Endothelial cell of umbilical vein (primary cell): ENCODE results near the gene TUBA3C. TPM values are rescaled to one million over a fixed set of nuclear protein-coding genes. Genes with fewer than 3 reads are reported as not detected.

Source experiments
- BruUV-seq: library from RNA; stranded (reverse); fragments of 400-500 nt; replicated peaks from 2 replicates; lab custom pipeline; 2021; lab: Mats Ljungman, UMichigan
- CTCF ChIA-PET: fragments of 300-600, 350-600 bp; sonication (Branson Sonifier 250); formaldehyde crosslinking; loops from one replicate; lab custom pipeline; 2021; ENCODE audit warnings: antibody characterized with exemption, inconsistent platforms; lab: Charles Lee
- POLR2A ChIA-PET: fragments of 300-600, 350-600 bp; sonication (Branson Sonifier 250); formaldehyde crosslinking; loops from one replicate; lab custom pipeline; 2021; ENCODE audit warnings: antibody characterized with exemption, inconsistent platforms; lab: Charles Lee
- DNase-seq: peaks from one replicate; pipeline ENCODE4 v3.0.0-alpha.2; 2011; ENCODE audit warnings: low read depth, low spot score
- FAIRE-seq: peaks from 2 replicates; lab custom pipeline; 2011; peaks lifted over from hg19 to GRCh38; lab: Jason Lieb, UNC
- H2AFZ ChIP-seq: 2 replicates; pipeline ENCODE4 v1.6.0; 2012; ENCODE audit warnings: low read depth, low read length, control low read depth, inconsistent platforms
- H3K27ac ChIP-seq: 2 replicates; pipeline ENCODE4 v1.5.1; 2011; ENCODE audit warnings: low read depth, mild to moderate bottlenecking, control low read depth, low read length, moderate library complexity; ENCODE audit not compliant: insufficient read depth
- H3K27me3 ChIP-seq, 2 experiments: 2 replicates each; pipeline versions ENCODE4 v1.6.0 to v1.6.1; 2011; ENCODE audit warnings: low read length in 2 of 2, mixed read lengths in 1 of 2; ENCODE audit not compliant: control insufficient read depth in 2 of 2, insufficient read depth in 2 of 2
- H3K36me3 ChIP-seq, 2 experiments: 2 replicates in 1 of 2; 3 replicates in 1 of 2; pipeline ENCODE4 v1.5.1; 2011; ENCODE audit warnings: low read length in 2 of 2, mild to moderate bottlenecking in 1 of 2, moderate library complexity in 1 of 2; ENCODE audit not compliant: control insufficient read depth in 2 of 2, insufficient read depth in 2 of 2; ENCODE audit errors: extremely low read depth in 1 of 2
- H3K4me1 ChIP-seq: 3 replicates; pipeline ENCODE4 v1.5.1; 2011; ENCODE audit warnings: mild to moderate bottlenecking, low read length; ENCODE audit not compliant: control insufficient read depth, insufficient read depth; ENCODE audit errors: extremely low read depth
- H3K4me2 ChIP-seq: 2 replicates; pipeline ENCODE4 v1.6.1; 2011; ENCODE audit warnings: low read length, control low read depth, mixed read lengths; ENCODE audit not compliant: insufficient read depth
- H3K4me3 ChIP-seq, 3 experiments: fragments of 200-600 bp in 1 of 3; sonication (generic), shearing (Covaris generic) in 1 of 3; replicated peaks in 1 of 3; 2 replicates each; pipeline ENCODE4 v1.5.1; 2011 to 2016; ENCODE audit warnings: control low read depth in 3 of 3, low read length in 3 of 3, mild to moderate bottlenecking in 2 of 3, inconsistent platforms in 1 of 3, low read depth in 1 of 3, moderate library complexity in 1 of 3; ENCODE audit not compliant: insufficient read depth in 1 of 3
- H3K79me2 ChIP-seq: 2 replicates; pipeline ENCODE4 v1.6.0; 2012; ENCODE audit warnings: low read length, inconsistent platforms; ENCODE audit not compliant: control insufficient read depth, insufficient read depth
- H3K9ac ChIP-seq: replicated peaks from 2 replicates; pipeline ENCODE3; 2011; ENCODE audit warnings: low read length, control low read depth; ENCODE audit not compliant: insufficient read depth; ENCODE audit errors: extremely low read depth
- H3K9me1 ChIP-seq: replicated peaks from 3 replicates; pipeline ENCODE4 v1.6.0; 2011; ENCODE audit warnings: mild to moderate bottlenecking, low read length; ENCODE audit not compliant: control insufficient read depth, insufficient read depth; ENCODE audit errors: extremely low read depth
- H3K9me3 ChIP-seq: replicated peaks from 2 replicates; pipeline ENCODE4 v1.5.1; 2012; ENCODE audit warnings: low read length, inconsistent platforms; ENCODE audit not compliant: control insufficient read depth, insufficient read depth
- H4K20me1 ChIP-seq: replicated peaks from 2 replicates; pipeline ENCODE3; 2011; ENCODE audit warnings: mild to moderate bottlenecking, low read length; ENCODE audit not compliant: control insufficient read depth, insufficient read depth; ENCODE audit errors: extremely low read depth
- GATA2 ChIP-seq: IDR thresholded peaks from 2 replicates; pipeline ENCODE4 v1.7.0; 2011; ENCODE audit warnings: low read depth, mild to moderate bottlenecking, moderate library complexity, mixed read lengths, low read length; ENCODE audit not compliant: insufficient read length, insufficient read depth
- JUN ChIP-seq: IDR thresholded peaks from 2 replicates; pipeline ENCODE4 v1.6.1; 2011; ENCODE audit warnings: borderline replicate concordance, low read depth; ENCODE audit not compliant: insufficient read length, insufficient read depth
- MYC ChIP-seq: IDR thresholded peaks from one replicate; pipeline ENCODE4 v1.6.1; 2011; ENCODE audit warnings: mild to moderate bottlenecking, low read depth, low read length
- dilution Hi-C: fragments of 300-500 bp; cut with MboI; formaldehyde crosslinking; loops from one replicate; pipeline ENCODE4 v1.15.0; 2019; ENCODE audit warnings: low sequenced_read_pairs; ENCODE audit not compliant: extremely low pct_ligation_motif_present
- intact Hi-C: fragments of 100-400 bp; cut with micrococcal nuclease; formaldehyde crosslinking; loops from one replicate; pipeline ENCODE4 v1.10.0; 2022
- polyA plus RNA-seq, 4 experiments: library from polyadenylated mRNA; depleted of rRNA in 3 of 4; stranded (reverse) in 3 of 4; unstranded in 1 of 4; fragments of >200 nt; gene quantifications; 2 replicates each; pipeline versions ENCODE4 v1.2.1 to v1.2.3, GENCODE V29; 2011 to 2012; ENCODE audit warnings: missing spikeins in 1 of 4
- total RNA-seq: library from RNA; stranded (reverse); gene quantifications from 2 replicates; pipeline ENCODE4 v1.2.3, GENCODE V29; 2021

The TUBA3C gene
- total and polyA plus RNA-seq, 2 donors (not counting 3 experiments of a cell fraction or from before 2014, with no cell fraction given), result not detected

DNA sequence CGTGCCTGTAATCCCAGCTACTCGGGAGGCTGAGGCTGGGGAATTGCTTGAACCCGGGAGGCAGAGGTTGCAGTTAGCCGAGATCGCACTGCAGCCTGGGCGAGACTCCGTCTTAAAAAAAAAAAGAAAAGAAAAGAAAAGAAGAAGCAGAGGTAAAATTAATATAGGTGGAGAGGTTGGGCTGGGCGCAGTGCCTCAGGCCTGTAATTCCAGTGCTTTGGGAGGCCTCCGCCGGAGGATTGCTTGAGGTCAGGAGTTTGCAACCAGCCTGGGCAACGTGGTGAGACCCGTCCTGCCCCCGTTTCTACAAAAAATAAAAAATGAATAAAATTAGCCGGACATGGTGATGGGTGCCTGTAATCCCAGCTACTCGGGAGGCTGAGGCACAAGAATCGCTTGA lies 912 bp upstream of the TUBA3C start:
- H3K27me3 ChIP-seq, result no peaks in the 10 kb centered on the region
- no peak overlapping the region for H3K4me3 ChIP-seq
- dilution Hi-C loops (no loop called here), intact Hi-C loops (no loop called here)
- no peak overlapping the region for H3K4me2 ChIP-seq
- no peaks in the 10 kb centered on the region for H4K20me1 ChIP-seq
- H2AFZ ChIP-seq, result no peak overlapping the region
- H3K4me1 ChIP-seq, result no peaks in the 10 kb centered on the region
- H3K27ac ChIP-seq, result no peak overlapping the region
- FAIRE-seq (no peak), DNase-seq (no peak)
- peaks cover 6% of the 10 kb centered on the region for H3K9me3 ChIP-seq
- H3K9me1 ChIP-seq, result no peaks in the 10 kb centered on the region
- TF ChIP-seq JUN (no peak), MYC (no peak)
- H3K9ac ChIP-seq, result no peak overlapping the region
- H3K36me3 ChIP-seq, result no peaks in the 10 kb centered on the region
- POLR2A ChIA-PET, result no interaction called here
- no peaks in the 10 kb centered on the region for H3K79me2 ChIP-seq
- no TSS peak for BruUV-seq
- CTCF ChIA-PET, result no interaction called here

DNA sequence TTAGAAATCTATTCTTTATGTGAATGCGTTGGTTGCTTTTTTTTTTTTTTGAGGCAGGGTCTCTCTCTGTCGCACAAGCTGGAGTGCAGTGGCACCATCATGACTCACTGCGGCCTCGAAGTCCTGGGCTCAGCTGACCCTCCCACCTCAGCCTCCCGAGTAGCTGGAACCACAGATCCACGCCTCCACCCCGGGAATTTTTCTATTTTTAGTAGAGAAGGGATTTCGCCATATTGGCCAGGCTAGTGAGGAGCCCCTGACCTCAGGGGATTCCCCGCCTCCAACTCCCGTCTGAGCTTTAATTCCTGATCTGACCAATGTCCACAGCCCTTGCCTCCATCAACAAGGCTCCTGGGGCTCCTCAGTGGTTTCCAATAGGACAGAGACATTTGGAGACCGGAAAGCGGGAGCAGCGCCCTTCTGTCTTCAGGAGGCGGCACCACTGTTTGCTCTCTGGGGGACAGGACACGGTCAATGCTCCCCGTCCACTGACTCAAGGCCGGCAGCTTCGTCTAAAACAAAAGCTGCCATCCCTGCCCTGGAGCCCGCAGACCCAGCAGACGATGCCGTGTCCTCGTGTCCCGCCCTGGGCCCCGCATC lies 503 bp downstream of the TUBA3C start:
- FAIRE-seq, result no peak
- Histone ChIP-seq H3K27me3 (no peaks in the 10 kb centered on the region), H3K4me3 (no peak overlapping the region), H3K9ac (no peak overlapping the region), H2AFZ (no peak overlapping the region), H3K4me1 (no peaks in the 10 kb centered on the region), H4K20me1 (no peaks in the 10 kb centered on the region), H3K36me3 (no peaks in the 10 kb centered on the region), H3K9me3 (peaks cover 9% of the 10 kb centered on the region), H3K4me2 (no peak overlapping the region), H3K9me1 (no peaks in the 10 kb centered on the region), H3K27ac (no peak overlapping the region), H3K79me2 (no peaks in the 10 kb centered on the region)
- dilution Hi-C loops (no loop called here), intact Hi-C loops (no loop called here)
- TF ChIP-seq GATA2, result no peak
- BruUV-seq, result no TSS peak
- ChIA-PET POLR2A (no interaction called here), CTCF (no interaction called here)
- DNase-seq, result no peak
